HG03045 (cell line): ENCODE results near the gene MYNN.

Experiments used
- ATAC-seq: cut with Tn5 transposase; IDR thresholded peaks from one replicate; pipeline ENCODE4 v1.9.1; 2021; ENCODE audit warnings: mild to moderate bottlenecking, moderate library complexity; ENCODE audit not compliant: unreplicated experiment

MYNN gene

GRCh38 chr3:169774186-169774585 is 990 bp downstream of the MYNN start:
- no peak for ATAC-seq

- ATAC-seq = no peak
These were observed 4.6 kb downstream of the MYNN start for GRCh38 chr3:169777822-169778221.

DNA sequence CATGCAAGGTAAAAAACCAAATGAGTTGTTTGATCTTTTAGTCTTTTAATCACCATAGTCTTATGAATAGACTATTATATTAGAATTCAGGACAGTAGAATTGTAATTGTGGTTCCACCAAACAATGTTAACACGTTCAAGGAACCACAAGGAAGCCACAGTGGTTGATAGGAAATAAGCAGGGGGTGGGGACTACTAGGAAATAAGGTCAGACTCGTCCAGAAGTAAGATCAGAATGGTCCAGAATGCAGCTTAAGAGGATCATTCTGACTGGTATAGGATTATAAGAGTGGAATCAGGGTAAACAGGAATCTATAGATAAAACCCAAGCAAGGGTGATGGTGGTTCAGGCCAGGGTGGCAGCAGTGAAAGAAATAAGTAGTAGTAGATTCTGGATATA is 7.5 kb downstream of the MYNN start:
- no peak for ATAC-seq

GRCh38 chr3:169781209-169781855 is 8.1 kb downstream of the MYNN start:
- no peak for ATAC-seq

DNA sequence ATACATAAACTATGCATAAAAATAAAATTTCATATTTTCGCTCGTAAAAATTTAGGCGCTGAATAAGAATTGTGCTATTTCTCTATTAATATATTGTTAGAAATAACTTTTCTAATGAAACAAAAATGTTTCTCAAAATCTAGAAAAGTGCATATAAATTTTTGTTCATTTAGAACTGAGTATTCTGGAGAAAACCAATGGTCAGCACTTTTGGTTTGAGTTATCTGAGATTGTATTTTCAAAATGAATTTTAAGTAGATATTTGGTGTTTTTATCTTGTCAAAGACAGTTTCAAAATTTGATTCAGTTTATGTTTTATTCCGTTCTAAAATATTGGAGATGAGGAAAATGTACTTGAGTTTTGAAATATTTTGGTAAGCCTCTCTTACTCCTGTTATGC is 13.9 kb downstream of the MYNN start:
- no peak for ATAC-seq

GRCh38 chr3:169787791-169788190 is 14.6 kb downstream of the MYNN start:
- ATAC-seq = no peak

GRCh38 chr3:169790219-169790618 is 17.0 kb downstream of the MYNN start:
- ATAC-seq = no peak

DNA sequence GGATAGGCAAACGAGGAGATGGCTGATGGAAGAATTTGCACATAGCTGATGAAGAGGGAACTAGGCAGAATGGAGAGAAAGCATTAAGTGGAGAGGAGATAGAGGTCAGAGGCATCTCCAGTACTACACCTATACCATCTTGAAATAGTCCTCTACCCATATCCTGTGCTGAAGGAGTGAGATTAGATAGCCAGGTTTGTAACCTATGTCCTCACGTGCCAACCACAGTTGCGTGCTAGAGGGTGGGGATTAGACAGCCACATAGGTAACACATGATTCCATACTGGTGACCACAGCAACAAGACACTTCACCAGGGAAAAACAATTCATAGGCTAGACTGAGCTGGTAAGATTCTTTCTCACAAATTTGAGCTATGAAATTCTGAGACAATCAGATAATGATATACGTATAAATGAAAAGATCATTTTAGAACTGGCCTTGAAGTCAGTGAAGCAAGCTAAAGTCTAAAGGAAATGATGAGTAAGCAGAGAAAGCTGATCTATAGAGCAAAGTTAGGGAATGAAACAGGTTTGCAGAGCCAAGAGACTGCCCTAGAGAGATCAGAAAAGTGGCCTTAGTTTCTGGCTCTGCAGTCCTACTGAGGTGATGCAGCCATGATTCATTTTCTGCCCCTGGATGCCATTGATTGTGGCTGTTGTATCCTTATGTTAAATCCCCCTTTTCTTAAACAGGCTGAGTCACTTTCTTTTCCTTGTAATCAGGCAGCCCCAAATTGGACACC is 17.7 kb downstream of the MYNN start:
- ATAC-seq = no peak

DNA sequence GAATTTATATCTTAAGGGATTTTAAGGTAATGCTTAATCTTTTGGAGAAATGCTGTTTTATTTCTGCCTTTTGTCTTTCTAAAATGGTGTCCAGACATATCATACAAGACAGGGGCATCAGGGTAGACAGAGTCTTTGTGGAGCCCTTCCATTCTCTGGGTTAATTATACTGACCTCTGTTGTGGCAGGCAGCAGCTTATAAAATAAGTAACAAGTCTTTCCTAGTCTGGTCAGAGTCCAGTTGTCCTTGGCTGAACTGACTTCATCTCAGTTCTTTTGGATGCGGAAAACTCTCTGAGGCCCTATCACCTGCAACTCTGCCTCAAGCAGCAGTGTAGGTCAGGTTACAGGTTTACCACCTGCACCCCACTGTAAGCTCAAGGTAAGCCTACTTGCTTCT is 19.2 kb downstream of the MYNN start:
- ATAC-seq = no peak

- ATAC-seq = no peak
These were observed 31.5 kb downstream of the MYNN start for GRCh38 chr3:169804681-169805080.

GRCh38 chr3:169809230-169809795 is 36.1 kb downstream of the MYNN start:
- ATAC-seq = no peak

GRCh38 chr3:169811631-169812331 is 38.6 kb downstream of the MYNN start:
- ATAC-seq = no peak

DNA sequence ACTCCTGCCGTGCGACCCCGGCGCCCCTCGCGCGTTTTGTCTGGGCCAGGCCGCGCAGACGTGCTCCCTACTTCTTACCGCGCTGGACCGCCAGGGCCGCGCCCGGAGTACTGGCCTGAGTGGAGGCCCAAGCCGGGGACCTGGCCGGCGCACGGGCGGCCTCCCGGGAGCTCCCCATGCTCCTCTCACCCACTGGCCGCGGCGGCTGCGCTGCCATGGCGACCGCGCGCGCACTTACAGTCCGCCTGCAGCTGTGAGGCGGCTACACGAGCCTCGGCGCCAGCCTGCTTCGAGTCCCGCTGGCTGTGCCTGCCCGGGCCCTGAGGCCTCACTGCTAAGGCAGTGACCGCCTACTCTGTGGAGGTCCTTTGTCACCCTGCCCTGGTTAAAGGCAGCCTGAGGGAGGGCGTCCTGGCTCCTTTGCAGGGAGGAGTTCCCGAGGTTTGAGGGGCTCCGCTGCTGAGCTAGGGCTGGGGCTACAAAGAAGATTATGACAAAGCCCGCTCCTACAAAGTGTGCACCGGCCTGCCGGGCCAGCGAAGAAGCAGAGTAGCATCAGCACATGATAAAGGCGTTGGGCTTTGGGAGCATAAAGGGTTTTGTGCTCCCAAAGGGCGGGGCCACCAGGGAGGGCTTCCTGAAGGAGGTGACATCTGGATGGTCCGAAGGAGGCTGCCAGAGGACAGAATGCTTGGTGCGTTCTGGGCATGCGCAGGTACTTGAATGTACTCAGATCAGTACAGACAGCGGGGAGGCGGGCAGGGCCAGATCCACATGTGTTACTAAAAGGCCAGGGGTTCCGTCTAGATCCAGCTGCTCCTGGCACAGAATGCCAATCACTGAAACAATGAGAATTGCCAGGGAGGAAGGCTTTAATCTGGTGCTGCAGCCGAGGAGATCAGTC is 39.4 kb downstream of the MYNN start, which contains the start of the genes LRRC34 and LRRIQ4:
Gene LRRC34 (minus strand): TSS at position 573 of the 904 bp plus-strand sequence. CDS start 356 bp downstream, at position 217.
Gene LRRIQ4 (plus strand): TSS at position 539 of the 904 bp plus-strand sequence. CDS start 9,052 bp downstream, outside the sequence.
- peak; percentile 71 for ATAC-seq

DNA sequence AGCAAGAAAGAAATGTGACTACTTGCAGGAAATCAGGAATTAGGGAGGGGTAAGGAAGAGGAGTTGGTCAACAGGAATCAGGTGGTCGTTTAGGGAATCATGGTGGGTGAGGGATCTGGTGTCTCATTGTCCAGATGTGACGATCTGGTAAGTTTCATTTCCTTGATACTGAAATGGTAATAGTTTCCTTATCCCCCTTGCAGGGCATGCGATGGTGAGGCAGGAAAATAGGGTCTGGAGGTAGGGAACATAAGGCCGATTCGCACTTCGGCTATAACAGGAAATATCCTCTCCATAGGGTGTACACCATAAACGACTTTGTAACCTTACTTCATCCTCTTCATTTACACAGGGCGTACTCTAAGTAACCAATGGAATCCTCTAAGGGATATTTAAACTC is 40.1 kb downstream of the MYNN start:
- ATAC-seq = no peak

DNA sequence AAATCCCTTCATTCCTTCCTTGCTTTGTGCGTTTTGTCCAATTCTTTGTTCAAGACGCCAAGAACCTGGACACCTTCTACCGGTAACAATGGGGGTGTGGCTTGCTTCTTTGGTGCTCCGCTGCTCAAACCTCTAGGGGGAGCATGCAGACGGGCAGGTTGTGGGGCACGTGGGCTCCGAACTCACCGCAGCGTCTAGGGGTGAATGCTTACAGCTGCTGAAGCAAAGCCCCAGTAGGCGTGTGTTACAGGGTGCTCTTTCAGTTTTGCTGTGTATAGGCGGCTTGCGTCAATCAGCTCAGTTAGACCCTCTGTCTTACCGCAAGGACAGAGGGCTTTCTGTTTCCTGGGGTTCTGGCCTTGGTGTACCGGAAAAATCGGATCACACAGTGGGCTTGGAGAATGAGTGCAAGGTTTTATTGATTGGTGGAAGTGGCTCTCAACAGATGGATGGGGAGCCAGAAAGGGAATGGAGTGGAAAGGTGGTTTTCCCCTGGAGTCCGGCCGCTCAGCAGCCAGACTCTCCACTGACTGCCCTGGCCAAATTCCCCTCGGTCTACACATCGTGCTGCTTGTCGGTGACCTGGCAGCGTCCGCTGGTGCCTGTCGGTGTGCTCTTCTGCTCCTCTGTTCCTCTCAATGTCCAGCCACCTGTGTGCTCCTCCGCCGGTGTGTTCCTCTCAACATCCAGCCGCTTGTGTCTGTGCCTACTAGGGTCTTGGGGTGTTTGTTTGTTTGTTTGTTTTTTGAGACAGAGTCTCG is 40.7 kb downstream of the MYNN start:
- ATAC-seq = peak; percentile 90

DNA sequence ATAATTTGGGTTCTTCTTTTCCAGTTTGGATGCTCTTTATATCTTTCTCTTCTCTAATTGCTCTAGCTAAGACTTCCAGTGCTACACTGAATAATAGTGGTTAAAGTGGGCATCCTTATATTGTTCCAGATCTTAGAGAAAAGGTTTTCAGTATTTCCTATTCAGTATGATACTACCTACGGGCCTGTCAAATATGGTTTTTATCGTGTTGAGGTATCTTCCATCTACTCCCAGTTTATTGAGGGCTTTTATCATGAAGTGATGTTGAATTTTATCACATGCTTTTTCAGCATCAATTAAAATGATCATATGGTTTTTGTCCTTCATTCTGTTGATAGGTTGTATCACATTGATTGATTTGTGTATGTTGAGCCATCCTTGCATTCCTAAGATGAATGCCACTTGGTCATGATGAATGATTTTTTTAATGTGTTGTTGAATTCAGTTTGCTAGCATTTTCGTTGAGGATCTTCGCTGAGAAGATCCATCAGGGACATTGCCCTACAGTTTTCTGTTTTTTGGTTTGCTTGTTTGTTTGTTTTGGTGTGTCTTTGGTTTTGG is 42.5 kb downstream of the MYNN start:
- ATAC-seq = no peak

GRCh38 chr3:169818316-169818715 is 45.1 kb downstream of the MYNN start:
- no peak for ATAC-seq

DNA sequence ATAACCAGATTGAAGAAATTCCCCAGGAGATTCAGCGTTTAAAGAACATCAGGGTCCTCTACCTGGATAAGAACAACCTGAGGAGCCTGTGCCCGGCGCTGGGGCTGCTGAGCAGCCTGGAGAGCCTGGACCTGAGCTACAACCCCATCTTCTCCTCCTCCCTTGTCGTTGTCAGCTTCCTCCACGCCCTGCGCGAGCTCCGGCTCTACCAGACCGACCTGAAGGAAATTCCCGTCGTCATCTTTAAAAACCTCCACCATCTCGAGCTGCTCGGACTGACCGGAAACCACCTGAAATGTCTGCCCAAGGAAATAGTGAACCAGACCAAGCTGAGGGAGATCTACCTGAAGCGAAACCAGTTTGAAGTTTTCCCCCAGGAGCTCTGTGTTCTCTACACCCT is 48.9 kb downstream of the MYNN start:
- no peak for ATAC-seq

GRCh38 chr3:169822540-169822939 is 49.3 kb downstream of the MYNN start:
- ATAC-seq = no peak
